ENCODE results near the gene CD300A.

The CD300A gene

DNA sequence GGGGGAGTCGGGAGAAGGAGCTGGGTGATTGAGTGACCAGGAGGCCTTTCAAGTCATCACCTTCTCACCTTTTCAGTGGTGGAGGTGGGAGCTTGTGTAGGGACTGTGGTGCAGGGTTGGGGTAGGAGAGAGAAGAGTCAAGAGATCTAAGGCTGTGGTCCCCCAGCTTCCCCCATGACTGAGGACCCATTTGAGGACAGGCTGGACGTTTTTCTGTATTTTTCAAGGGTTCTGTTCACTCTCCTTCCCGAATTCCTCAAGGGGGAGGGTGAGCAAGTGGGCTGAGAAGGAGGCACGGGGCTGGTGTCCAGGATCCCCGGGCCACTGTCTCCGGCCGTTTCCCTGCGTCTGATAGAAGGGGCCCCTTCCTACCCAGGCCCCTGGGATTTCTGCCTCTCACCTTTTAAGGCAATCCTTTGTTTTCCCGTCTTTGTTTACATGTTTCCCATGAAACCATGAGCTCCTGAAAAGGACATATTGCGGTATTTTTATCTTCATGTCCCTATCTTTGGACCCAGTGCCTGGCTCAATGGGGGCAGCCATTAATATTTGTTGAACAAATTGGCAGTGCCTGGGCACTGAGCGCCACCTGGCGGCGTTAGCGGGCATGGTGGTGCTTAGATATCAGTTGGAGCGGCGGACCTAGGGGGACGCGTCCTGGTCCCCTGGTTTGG is 9.2 kb upstream of the CD300A start:
- no peak for DNase-seq

DNA sequence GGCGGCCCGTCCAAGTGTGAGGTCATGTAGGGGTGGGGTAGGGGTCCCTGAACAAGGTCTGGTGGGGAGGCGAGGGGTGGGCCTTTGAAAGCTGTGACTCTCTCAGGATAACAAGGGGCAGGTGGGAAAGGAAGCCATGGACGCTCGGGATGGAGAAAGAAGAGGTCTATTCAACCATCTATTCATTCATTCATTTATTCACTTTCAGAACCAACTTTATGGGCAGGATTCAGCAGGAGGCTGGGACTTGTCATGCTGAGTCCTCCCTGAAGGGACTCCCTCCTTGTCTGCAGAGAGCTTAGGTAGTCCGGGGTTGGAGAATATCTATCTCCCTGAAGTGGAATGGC is 8.6 kb upstream of the CD300A start:
- no peak for DNase-seq

- no peak for DNase-seq
Observed at GRCh38 chr17:74458835-74459234, 7.6 kb upstream of the CD300A start.

DNA sequence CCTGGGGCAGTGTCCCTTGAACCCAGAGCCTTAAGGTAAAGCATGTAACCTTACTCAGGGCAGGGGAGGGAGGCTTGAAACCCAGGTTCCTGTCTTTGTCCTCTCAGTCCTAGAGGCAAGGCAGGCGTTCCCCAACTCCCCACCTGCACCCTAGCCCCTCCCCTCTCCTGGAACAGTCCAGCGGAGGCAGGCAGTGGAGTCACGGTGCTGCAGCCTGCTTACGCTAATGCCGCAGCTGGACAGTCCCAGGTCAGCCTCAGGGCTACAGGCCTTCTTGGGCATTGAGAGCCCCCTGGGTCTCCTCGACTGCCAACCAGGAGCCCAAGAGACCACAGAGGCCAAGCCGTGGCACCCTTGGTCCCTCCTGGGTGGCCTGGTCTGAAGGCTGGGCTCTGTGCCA is 6.8 kb upstream of the CD300A start:
- no peak for DNase-seq

- no peak for DNase-seq
Observed at GRCh38 chr17:74460241-74460640, 6.2 kb upstream of the CD300A start.

GRCh38 chr17:74460996-74461395 is 5.4 kb upstream of the CD300A start:
- DNase-seq, result no peak

DNA sequence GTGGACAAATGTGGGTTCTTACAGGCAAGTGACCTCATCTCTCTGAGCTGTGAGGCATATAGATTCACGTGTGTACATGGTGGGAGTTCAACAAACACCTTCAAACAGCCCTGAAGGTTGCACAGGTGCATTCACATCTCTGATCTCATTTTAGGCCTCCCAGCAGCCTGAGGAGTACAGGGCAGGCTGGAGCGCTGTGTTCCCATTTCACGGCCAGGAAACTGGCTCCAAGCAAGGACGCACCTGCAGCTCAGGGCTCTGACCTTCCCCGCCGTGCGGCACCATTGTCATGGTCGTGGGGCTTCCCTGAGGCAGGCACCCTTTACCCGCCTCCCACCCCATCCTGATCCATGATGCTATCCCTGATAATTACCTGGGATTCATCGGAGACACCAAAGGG is 4.8 kb upstream of the CD300A start:
- DNase-seq, result no peak

- DNase-seq, result no peak
Observed at GRCh38 chr17:74464730-74465377, 1.6 kb upstream of the CD300A start.

DNA sequence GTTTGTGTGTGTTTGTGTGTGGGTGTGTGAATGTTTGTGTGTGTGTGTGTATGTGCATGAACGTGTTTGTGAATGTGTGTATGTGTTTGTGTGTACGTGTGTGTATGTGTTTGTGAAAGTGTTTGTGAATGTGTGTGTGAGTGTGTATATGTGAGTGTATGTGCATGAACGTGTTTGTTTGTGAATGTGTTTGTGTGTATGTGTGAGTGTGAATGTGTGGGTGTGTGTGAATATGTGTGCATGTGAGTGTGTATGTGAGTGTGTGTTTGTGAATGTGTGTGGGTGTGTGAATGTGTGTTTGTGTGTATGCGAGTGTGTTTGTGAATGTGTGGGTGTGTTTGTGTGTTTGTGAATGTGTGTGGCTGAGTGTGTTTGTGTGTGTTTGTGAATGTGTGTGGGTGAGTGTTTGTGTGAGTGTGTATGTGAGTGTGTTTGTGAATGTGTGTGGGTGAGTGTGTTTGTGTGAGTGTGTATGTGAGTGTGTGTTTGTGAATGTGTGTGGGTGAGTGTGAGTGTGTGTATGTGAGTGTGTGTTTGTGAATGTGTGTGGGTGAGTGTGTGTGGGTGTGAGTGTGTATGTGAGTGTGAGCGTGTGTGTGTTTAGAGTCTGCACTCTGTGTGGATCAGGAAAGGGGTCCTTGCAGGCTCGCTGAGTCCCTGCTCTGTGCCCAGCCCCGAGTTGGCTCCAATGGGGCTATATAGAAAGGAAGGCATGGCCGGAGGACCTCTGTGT is 890 bp upstream of the CD300A start:
- DNase-seq, result no peak

GRCh38 chr17:74466828-74467184 is 372 bp downstream of the CD300A start:
- no peak for DNase-seq

GRCh38 chr17:74467221-74467951 is 952 bp downstream of the CD300A start:
- DNase-seq, result no peak

GRCh38 chr17:74471341-74471740 is 4.9 kb downstream of the CD300A start:
- no peak for DNase-seq

DNA sequence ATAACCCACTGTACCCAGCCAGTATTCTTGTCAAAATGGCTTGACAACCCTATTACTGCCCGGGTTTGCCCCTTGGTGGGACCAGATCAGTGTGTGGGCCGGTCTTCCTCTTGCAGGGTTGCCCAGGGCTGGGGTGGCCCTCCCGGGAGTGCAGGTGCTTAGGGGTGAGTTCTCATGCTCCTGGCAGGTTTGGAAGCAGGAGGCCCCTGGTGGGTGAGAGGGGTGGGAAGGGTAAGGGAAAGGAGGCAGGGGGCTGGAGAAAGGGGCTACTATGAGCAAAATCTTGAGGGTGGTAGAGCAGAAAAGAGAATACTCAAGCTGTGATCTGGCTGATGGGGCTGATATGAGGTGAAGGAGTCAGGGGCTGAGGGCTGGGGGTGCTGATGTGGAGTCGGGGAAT is 6.5 kb downstream of the CD300A start:
- no peak for DNase-seq

DNA sequence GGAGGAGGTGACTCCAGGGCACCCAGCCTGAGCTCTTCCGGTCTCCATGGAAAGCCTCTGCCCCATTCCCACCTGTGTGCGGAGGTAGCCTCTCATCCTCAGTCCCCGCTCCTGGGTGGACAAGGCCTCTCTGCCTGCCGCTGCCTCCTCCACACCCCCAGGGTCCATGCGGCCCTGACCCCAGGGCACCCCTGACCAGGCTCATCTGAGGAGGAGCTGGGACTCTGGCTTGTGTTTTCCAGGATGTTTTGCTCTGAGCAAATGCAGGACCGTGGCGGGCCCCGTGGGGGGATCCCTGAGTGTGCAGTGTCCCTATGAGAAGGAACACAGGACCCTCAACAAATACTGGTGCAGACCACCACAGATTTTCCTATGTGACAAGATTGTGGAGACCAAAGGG is 6.9 kb downstream of the CD300A start:
- no peak for DNase-seq

DNA sequence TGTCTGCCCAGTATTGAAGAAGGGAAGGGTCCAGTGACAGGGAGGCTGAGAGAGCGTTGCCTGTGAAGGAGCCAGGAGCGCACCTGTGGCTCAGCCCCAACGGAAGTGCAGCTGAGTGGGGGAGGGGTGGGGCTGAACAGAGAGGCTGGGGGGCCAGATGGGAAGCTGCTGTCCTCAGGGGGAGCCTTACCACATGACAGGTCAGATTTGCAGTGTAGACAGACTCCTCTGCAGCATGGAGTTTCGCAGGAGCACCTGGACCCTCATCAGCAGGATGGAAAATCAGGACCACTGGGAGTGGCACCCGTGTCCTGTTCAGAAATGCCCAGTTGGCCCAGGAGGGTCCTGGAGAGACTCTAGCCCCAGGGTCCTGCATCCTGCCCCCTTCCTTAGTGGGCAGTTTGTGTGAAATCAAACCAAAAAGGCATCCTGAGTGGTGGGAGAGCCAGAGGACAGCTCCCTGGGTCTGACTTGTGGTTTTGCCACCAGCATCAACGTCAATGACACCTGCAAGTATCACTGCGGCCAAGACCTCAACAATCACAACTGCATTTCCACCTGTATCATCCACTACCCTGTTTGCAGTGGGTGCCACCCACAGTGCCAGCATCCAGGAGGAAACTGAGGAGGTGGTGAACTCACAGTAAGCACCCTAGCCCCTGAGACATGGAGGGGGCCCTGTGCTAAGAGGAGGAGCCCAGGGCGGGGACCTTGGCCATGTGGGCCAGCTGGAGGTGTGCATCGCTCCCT is 7.8 kb downstream of the CD300A start:
- DNase-seq, result no peak

DNA sequence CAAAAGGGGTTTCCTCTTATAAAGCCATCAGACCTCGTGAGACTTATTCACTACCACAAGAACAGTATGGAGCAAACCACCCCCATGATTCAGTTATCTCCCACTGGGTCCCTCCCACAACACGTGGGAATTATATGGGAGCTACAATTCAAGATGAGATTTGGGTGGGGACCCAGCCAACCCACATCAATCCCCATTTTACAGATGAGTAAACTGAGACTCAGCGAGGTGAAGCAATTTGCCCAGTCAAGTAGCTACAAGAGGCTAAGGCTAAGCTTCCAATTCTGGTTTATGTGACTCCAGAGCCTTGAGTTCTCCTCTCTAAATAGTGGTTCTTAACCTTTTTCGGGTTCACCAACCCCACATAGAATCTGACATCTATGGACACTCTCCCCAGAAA is 8.8 kb downstream of the CD300A start:
- DNase-seq, result no peak

DNA sequence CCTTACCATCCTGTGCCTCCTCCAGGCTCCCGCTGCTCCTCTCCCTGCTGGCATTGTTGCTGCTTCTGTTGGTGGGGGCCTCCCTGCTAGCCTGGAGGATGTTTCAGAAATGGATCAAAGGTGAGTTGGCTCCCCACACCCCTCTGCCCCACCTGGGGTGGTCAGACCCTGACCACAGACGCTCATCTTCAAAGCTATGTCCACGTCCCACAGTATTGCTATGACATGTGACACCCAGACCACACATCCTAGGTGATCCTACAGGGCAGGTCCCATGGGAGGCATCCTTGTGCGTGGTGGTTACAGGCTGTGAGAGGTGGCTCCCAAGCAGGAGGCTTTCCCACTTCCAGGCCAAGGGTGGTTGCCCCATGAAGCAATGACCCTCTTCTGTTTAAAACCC is 11.0 kb downstream of the CD300A start:
- DNase-seq, result no peak

GRCh38 chr17:74478420-74479100 is 12.1 kb downstream of the CD300A start:
- DNase-seq, result no peak

DNA sequence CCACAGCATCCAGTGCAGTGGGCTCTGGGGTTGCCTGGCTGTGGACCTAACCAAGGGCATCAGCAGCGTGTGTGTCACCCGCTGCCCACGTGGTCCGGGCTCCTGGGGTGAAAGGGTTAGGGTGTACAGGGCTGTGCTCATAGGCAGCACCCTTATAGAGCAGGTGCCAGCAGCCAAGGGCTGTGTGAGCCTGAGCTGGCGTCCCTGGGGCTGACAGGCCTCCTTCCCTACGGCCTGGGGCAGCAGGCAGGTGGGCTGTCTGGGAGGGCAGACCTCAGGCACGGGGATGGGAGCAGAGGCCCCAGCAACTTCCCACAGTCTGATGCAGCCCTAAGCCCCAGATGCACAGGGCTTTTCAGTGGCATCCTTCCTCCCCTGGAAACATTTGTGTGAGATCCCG is 13.9 kb downstream of the CD300A start:
- no peak for DNase-seq

DNA sequence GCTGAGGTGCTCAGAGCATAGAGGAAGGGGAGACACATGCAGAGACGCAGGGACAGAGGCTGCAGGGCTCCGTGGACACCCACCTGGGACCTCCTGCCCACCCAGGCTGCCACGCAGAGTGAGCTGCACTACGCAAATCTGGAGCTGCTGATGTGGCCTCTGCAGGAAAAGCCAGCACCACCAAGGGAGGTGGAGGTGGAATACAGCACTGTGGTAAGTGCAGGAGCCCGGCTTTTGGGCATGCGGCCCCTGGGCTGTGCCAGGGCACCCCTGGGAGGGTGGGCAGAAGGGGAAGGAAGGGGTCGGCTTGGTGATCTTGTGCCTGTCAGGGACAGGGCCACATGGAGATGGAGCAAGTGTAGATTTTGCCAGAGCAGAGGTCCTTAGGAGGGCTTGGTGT is 15.2 kb downstream of the CD300A start:
- no peak for DNase-seq

DNA sequence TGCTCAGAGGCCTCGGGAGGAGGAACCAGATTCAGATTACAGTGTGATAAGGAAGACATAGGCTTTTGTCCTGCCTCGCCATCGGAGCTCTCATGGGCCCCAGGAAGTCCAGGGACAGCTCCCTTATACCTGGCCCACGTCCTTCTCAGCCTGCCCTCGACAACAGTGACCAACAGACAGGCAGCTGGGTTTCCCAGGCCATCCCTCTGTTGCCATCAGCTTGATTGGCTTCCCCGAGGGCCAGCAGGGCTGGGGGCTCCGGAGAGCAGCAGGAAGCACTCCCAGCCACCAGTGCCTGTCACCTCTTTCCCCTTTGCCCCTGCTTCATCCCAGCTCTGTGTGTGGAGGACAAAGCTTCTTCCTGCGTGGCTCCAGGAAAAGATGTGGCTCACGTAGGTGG is 17.6 kb downstream of the CD300A start:
- no peak for DNase-seq

GRCh38 chr17:74485022-74485743 is 18.7 kb downstream of the CD300A start:
- DNase-seq, result no peak

All from NCI-H1436 treated with DMSO at 0.1 percent for 48 hours (cell line).